ENCODE results near the gene ERCC6. TPM values are rescaled to one million over a fixed set of nuclear protein-coding genes. Genes with fewer than 3 reads are reported as not detected.

Gene ERCC6
- total and polyA plus RNA-seq, 2 donors (not counting 1 experiment from before 2014, with no cell fraction given), result 8.1 to 59.8 TPM

GRCh38 chr10:49542353-49542752 lies 3.4 kb upstream of the ERCC6 start:
- H3K9ac ChIP-seq (ENCODE audit: low read length), result no peak overlapping the region
- peaks cover 13% of the 10 kb centered on the region for H3K79me2 ChIP-seq (ENCODE audit: control insufficient read depth, insufficient read depth, low read length)
- no peak overlapping the region for H3K4me2 ChIP-seq (replicated peaks; ENCODE audit: low read depth, low read length, poor library complexity, severe bottlenecking)
- Mint-ChIP-seq H3K27me3 (peaks cover 24% of the 10 kb centered on the region), H3K4me1 (peaks cover 26% of the 10 kb centered on the region), H3K27ac (no peak overlapping the region), H3K4me3 (no peak overlapping the region), H3K9me3 (ENCODE audit: insufficient read depth) (peaks cover 3% of the 10 kb centered on the region)
- no peak overlapping the region for H2AFZ ChIP-seq (ENCODE audit: insufficient read depth, low read depth, low read length, poor library complexity, severe bottlenecking)
- TF ChIP-seq EZH2 (IDR thresholded peaks at IDR 0.05; ENCODE audit: borderline replicate concordance, insufficient read depth, low read depth, low read length, poor library complexity, severe bottlenecking) (no peak), CTCF (IDR thresholded peaks at IDR 0.05) (no peak)
- no peak for ATAC-seq (ENCODE audit: low read depth)
- H3K36me3 ChIP-seq (replicated peaks in 1 of 2; ENCODE audit: control extremely low read depth in 1 of 2, control insufficient read depth in 1 of 2, extremely low read depth in 1 of 2, insufficient read depth in 2 of 2, low read length in 1 of 2), result no peaks in the 10 kb centered on the region
- H3K4me3 ChIP-seq (ENCODE audit: control extremely low read depth in 1 of 5, extremely low read depth in 1 of 5, insufficient read depth in 1 of 5, low read depth in 2 of 5, low read length in 4 of 5), result no peak overlapping the region
- peaks cover 0 to 13% (median 4%) of the 10 kb centered on the region in 4 experiments for H3K27me3 ChIP-seq (replicated peaks in 1 of 4; ENCODE audit: control extremely low read depth in 1 of 4, control insufficient read depth in 3 of 4, insufficient read depth in 4 of 4, low read length in 3 of 4)
- intact Hi-C loops (cut with micrococcal nuclease), result no loop called here
- no CpG with 5 or more reads among the region's 4 CpGs for WGBS (ENCODE audit: insufficient coverage)
- no peak overlapping the region for H3K27ac ChIP-seq (ENCODE audit: low read length in 2 of 2)
- DNase-seq, result no peak
- H3K9me3 ChIP-seq (ENCODE audit: control extremely low read depth in 1 of 3, control insufficient read depth in 2 of 3, insufficient read depth in 1 of 3, low read length in 2 of 3), result peaks cover 0 to 9% (median 6%) of the 10 kb centered on the region in 3 donors
- CTCF ChIA-PET, result interaction anchor here (1.5 kb wide), 1 partner anchor 50 kb away, joined by 3 read pairs; no protein-coding TSS in a partner anchor
- peaks cover 13 to 25% of the 10 kb centered on the region in 2 donors for H3K4me1 ChIP-seq (ENCODE audit: control insufficient read depth in 2 of 2, insufficient read depth in 2 of 2, low read length in 2 of 2)
- peaks cover 8% of the 10 kb centered on the region for H4K20me1 ChIP-seq (ENCODE audit: control insufficient read depth, insufficient read depth, low read length, poor library complexity, severe bottlenecking)
- POLR2A ChIA-PET, result no interaction called here

GRCh38 chr10:49541762-49542161 lies 2.8 kb upstream of the ERCC6 start:
- no peak overlapping the region for H2AFZ ChIP-seq (ENCODE audit: insufficient read depth, low read depth, low read length, poor library complexity, severe bottlenecking)
- peaks cover 16% of the 10 kb centered on the region for H3K79me2 ChIP-seq (ENCODE audit: control insufficient read depth, insufficient read depth, low read length)
- DNase-seq (no peak), ATAC-seq (ENCODE audit: low read depth) (no peak)
- peaks cover 28% of the 10 kb centered on the region for H3K4me1 Mint-ChIP-seq
- TF ChIP-seq EZH2 (IDR thresholded peaks at IDR 0.05; ENCODE audit: borderline replicate concordance, insufficient read depth, low read depth, low read length, poor library complexity, severe bottlenecking) (no peak), CTCF (IDR thresholded peaks at IDR 0.05) (no peak)
- no peak overlapping the region for H3K4me3 Mint-ChIP-seq
- WGBS (ENCODE audit: insufficient coverage), result 89% methylated on average over 4 of the region's 6 CpGs
- H3K9me3 ChIP-seq (ENCODE audit: control extremely low read depth in 1 of 3, control insufficient read depth in 2 of 3, insufficient read depth in 1 of 3, low read length in 2 of 3), result peaks cover 0 to 9% (median 6%) of the 10 kb centered on the region in 3 donors
- peaks cover 21% of the 10 kb centered on the region for H3K27me3 Mint-ChIP-seq
- H3K4me2 ChIP-seq (replicated peaks; ENCODE audit: low read depth, low read length, poor library complexity, severe bottlenecking), result no peak overlapping the region
- CTCF ChIA-PET, result interaction anchor here (1.5 kb wide), 1 partner anchor 51 kb away, joined by 3 read pairs; no protein-coding TSS in a partner anchor
- H3K4me3 ChIP-seq (ENCODE audit: control extremely low read depth in 1 of 5, extremely low read depth in 1 of 5, insufficient read depth in 1 of 5, low read depth in 2 of 5, low read length in 4 of 5), result no peak overlapping the region
- H3K9ac ChIP-seq (ENCODE audit: low read length), result no peak overlapping the region
- H3K36me3 ChIP-seq (replicated peaks in 1 of 2; ENCODE audit: control extremely low read depth in 1 of 2, control insufficient read depth in 1 of 2, extremely low read depth in 1 of 2, insufficient read depth in 2 of 2, low read length in 1 of 2), result no peaks in the 10 kb centered on the region
- no peak overlapping the region for H3K27ac ChIP-seq (ENCODE audit: low read length in 2 of 2)
- peaks cover 0 to 13% (median 4%) of the 10 kb centered on the region in 4 experiments for H3K27me3 ChIP-seq (replicated peaks in 1 of 4; ENCODE audit: control extremely low read depth in 1 of 4, control insufficient read depth in 3 of 4, insufficient read depth in 4 of 4, low read length in 3 of 4)
- peaks cover 8% of the 10 kb centered on the region for H4K20me1 ChIP-seq (ENCODE audit: control insufficient read depth, insufficient read depth, low read length, poor library complexity, severe bottlenecking)
- intact Hi-C loops (cut with micrococcal nuclease), result no loop called here
- H3K27ac Mint-ChIP-seq, result no peak overlapping the region
- H3K4me1 ChIP-seq (ENCODE audit: control insufficient read depth in 2 of 2, insufficient read depth in 2 of 2, low read length in 2 of 2), result peaks cover 13 to 25% of the 10 kb centered on the region in 2 donors
- POLR2A ChIA-PET, result no interaction called here
- H3K9me3 Mint-ChIP-seq (ENCODE audit: insufficient read depth), result peaks cover 3% of the 10 kb centered on the region
